ENCODE data around the gene C2orf92.

DNA sequence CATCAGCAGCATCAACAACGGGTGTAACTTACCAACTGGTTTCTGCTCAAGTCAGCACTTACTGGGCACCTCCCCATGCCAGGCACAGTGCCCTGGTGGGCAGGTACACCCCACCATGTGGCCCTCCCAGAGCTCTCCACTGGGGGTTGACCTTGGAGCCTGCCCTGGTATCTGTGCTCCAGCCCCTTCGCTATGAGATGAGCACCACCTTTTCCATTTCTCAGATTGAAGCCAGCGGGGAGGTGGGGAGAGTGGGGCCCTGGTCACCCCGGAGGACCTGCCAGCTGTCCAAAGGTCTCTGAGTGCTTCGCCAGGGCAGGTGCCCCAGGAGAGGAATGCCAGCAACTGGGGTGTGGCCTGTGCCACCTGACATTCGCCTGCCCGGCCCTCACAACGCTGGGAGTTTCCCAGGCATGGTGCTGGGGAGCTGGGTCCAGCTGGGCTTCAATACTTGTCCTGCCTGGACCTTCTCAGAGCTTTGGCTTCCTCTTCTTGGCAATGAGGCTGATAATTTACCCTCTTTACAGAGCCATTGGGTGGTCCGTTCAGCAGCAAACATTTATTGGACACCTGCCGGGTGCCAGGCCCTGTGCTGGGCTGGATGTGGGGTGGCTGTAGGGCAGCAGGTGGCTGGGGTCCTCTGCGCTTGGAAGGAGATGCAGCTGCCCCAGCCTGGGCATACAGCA lies 38.0 kb downstream of the C2orf92 start:
- TF ChIP-seq ZFP30 (CRISPR knock-in tag; IDR thresholded peaks at IDR 0.05) (no peak), ZFP3 (CRISPR knock-in tag; IDR thresholded peaks at IDR 0.05) (no peak), ESRRG (CRISPR knock-in tag; IDR thresholded peaks at IDR 0.05) (no peak), SNAI2 (CRISPR knock-in tag; IDR thresholded peaks at IDR 0.05) (no peak)
